Measurements from ENCODE around the gene SLC22A2. TPM values are rescaled to one million over a fixed set of nuclear protein-coding genes. Genes with fewer than 3 reads are reported as not detected.

SLC22A2 gene
- total RNA-seq, 1 donor from 2014 or later, result not detected

GRCh38 chr6:160221918-160222317 is 36.7 kb downstream of the SLC22A2 start:
- H3K4me1 Mint-ChIP-seq (ENCODE audit: low read depth, unreplicated experiment), result peaks cover 13% of the 10 kb centered on the region

GRCh38 chr6:160221423-160221822 is 37.2 kb downstream of the SLC22A2 start:
- Histone ChIP-seq H3K4me3 (ENCODE audit: insufficient read depth, low read depth, low read length) (no peak overlapping the region), H3K27me3 (ENCODE audit: insufficient read depth, low read length) (no peaks in the 10 kb centered on the region), H3K4me2 (ENCODE audit: low read length) (no peak overlapping the region), H3K36me3 (ENCODE audit: insufficient read depth, low read length) (no peaks in the 10 kb centered on the region), H4K20me1 (ENCODE audit: insufficient read depth, low read length) (no peaks in the 10 kb centered on the region), H3K79me2 (ENCODE audit: insufficient read depth, low read length) (no peaks in the 10 kb centered on the region), H3K4me1 (ENCODE audit: insufficient read depth, low read length) (peaks cover 3% of the 10 kb centered on the region), H3K9ac (ENCODE audit: low read length) (no peak overlapping the region), H3K9me3 (ENCODE audit: insufficient read depth, low read depth, low read length) (peaks cover 3% of the 10 kb centered on the region), H2AFZ (ENCODE audit: low read depth, low read length) (no peak overlapping the region), H3K27ac (ENCODE audit: low read depth, low read length) (no peak overlapping the region)
- Mint-ChIP-seq H3K4me1 (ENCODE audit: low read depth, unreplicated experiment) (peaks cover 8% of the 10 kb centered on the region), H3K36me3 (ENCODE audit: low read depth, unreplicated experiment) (no peaks in the 10 kb centered on the region), H3K4me3 (ENCODE audit: unreplicated experiment) (no peak overlapping the region), H3K9me3 (ENCODE audit: unreplicated experiment) (peaks cover 2% of the 10 kb centered on the region), H3K27ac (ENCODE audit: unreplicated experiment) (no peak overlapping the region), H3K27me3 (ENCODE audit: low read depth, unreplicated experiment) (peaks cover 10% of the 10 kb centered on the region)
- TF ChIP-seq, protein P1, sequence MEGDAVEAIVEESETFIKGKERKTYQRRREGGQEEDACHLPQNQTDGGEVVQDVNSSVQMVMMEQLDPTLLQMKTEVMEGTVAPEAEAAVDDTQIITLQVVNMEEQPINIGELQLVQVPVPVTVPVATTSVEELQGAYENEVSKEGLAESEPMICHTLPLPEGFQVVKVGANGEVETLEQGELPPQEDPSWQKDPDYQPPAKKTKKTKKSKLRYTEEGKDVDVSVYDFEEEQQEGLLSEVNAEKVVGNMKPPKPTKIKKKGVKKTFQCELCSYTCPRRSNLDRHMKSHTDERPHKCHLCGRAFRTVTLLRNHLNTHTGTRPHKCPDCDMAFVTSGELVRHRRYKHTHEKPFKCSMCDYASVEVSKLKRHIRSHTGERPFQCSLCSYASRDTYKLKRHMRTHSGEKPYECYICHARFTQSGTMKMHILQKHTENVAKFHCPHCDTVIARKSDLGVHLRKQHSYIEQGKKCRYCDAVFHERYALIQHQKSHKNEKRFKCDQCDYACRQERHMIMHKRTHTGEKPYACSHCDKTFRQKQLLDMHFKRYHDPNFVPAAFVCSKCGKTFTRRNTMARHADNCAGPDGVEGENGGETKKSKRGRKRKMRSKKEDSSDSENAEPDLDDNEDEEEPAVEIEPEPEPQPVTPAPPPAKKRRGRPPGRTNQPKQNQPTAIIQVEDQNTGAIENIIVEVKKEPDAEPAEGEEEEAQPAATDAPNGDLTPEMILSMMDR (IDR thresholded peaks at IDR 0.05; ENCODE audit: insufficient read depth, low read depth, low read length), result no peak
- TF ChIP-seq EZH2 (IDR thresholded peaks at IDR 0.05; ENCODE audit: insufficient read depth, low read length), result no peak
- FAIRE-seq (no peak), DNase-seq (ENCODE audit: low read depth) (no peak)

More at GRCh38 chr6:160221918-160222317, 36.7 kb downstream of the SLC22A2 start:
- no peak overlapping the region for H3K9ac ChIP-seq (ENCODE audit: low read length)
- no peaks in the 10 kb centered on the region for H4K20me1 ChIP-seq (ENCODE audit: insufficient read depth, low read length)
- H3K4me3 ChIP-seq (ENCODE audit: insufficient read depth, low read depth, low read length), result no peak overlapping the region
- no peak overlapping the region for H3K27ac ChIP-seq (ENCODE audit: low read depth, low read length)
- DNase-seq (ENCODE audit: low read depth), result no peak
- peaks cover 3% of the 10 kb centered on the region for H3K9me3 ChIP-seq (ENCODE audit: insufficient read depth, low read depth, low read length)
- peaks cover 10% of the 10 kb centered on the region for H3K27me3 Mint-ChIP-seq (ENCODE audit: low read depth, unreplicated experiment)
- FAIRE-seq, result no peak
- no peaks in the 10 kb centered on the region for H3K36me3 Mint-ChIP-seq (ENCODE audit: low read depth, unreplicated experiment)
- H3K27me3 ChIP-seq (ENCODE audit: insufficient read depth, low read length), result no peaks in the 10 kb centered on the region
- no peaks in the 10 kb centered on the region for H3K79me2 ChIP-seq (ENCODE audit: insufficient read depth, low read length)
- H3K36me3 ChIP-seq (ENCODE audit: insufficient read depth, low read length), result no peaks in the 10 kb centered on the region
- no peak overlapping the region for H3K4me2 ChIP-seq (ENCODE audit: low read length)
- no peak overlapping the region for H2AFZ ChIP-seq (ENCODE audit: low read depth, low read length)
- TF ChIP-seq, protein P1 (IDR thresholded peaks at IDR 0.05; ENCODE audit: insufficient read depth, low read depth, low read length), result no peak
- TF ChIP-seq EZH2 (IDR thresholded peaks at IDR 0.05; ENCODE audit: insufficient read depth, low read length), result no peak
- no peak overlapping the region for H3K4me3 Mint-ChIP-seq (ENCODE audit: unreplicated experiment)
- H3K27ac Mint-ChIP-seq (ENCODE audit: unreplicated experiment), result no peak overlapping the region
- peaks cover 3% of the 10 kb centered on the region for H3K4me1 ChIP-seq (ENCODE audit: insufficient read depth, low read length)
- H3K9me3 Mint-ChIP-seq (ENCODE audit: unreplicated experiment), result peaks cover 2% of the 10 kb centered on the region

DNA sequence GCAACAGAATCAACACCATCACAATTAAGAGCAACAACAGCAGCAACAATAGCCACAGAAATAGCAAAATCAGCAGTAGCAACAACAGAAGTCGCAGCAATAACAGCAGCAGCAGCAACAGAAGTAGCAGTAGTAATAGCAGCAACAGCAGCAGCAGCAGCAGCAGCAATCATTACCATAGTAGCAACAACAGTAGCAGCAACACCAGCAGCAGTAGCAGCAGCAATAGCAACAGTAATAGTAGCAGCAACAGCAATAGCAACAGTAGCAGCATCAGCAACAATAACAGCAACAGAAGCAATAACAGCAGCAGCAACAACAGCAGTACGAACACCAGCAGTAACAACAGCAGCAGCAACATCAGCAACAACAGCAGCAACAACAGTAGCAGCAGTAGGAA is 39.8 kb downstream of the SLC22A2 start:
- no peak overlapping the region for H3K4me2 ChIP-seq (ENCODE audit: low read length)

More for the DNA sequence above, 39.8 kb downstream of the SLC22A2 start:
- DNase-seq (ENCODE audit: low read depth) (no peak), FAIRE-seq (no peak)
- H2AFZ ChIP-seq (ENCODE audit: low read depth, low read length), result no peak overlapping the region
- no peak overlapping the region for H3K9ac ChIP-seq (ENCODE audit: low read length)
- H3K4me3 Mint-ChIP-seq (ENCODE audit: unreplicated experiment), result no peak overlapping the region
- H3K9me3 Mint-ChIP-seq (ENCODE audit: unreplicated experiment), result peaks cover 3% of the 10 kb centered on the region
- H3K27ac Mint-ChIP-seq (ENCODE audit: unreplicated experiment), result no peak overlapping the region
- no peaks in the 10 kb centered on the region for H3K36me3 Mint-ChIP-seq (ENCODE audit: low read depth, unreplicated experiment)
- no peak overlapping the region for H3K27ac ChIP-seq (ENCODE audit: low read depth, low read length)
- H3K4me3 ChIP-seq (ENCODE audit: insufficient read depth, low read depth, low read length), result no peak overlapping the region
- H3K27me3 ChIP-seq (ENCODE audit: insufficient read depth, low read length), result no peaks in the 10 kb centered on the region
- H3K4me1 ChIP-seq (ENCODE audit: insufficient read depth, low read length), result no peaks in the 10 kb centered on the region
- no peak for TF ChIP-seq EZH2 (IDR thresholded peaks at IDR 0.05; ENCODE audit: insufficient read depth, low read length)
- TF ChIP-seq, protein P1 (IDR thresholded peaks at IDR 0.05; ENCODE audit: insufficient read depth, low read depth, low read length), result no peak
- H3K9me3 ChIP-seq (ENCODE audit: insufficient read depth, low read depth, low read length), result peaks cover 3% of the 10 kb centered on the region
- no peaks in the 10 kb centered on the region for H3K36me3 ChIP-seq (ENCODE audit: insufficient read depth, low read length)
- peaks cover 10% of the 10 kb centered on the region for H3K27me3 Mint-ChIP-seq (ENCODE audit: low read depth, unreplicated experiment)
- H3K79me2 ChIP-seq (ENCODE audit: insufficient read depth, low read length), result no peaks in the 10 kb centered on the region
- H4K20me1 ChIP-seq (ENCODE audit: insufficient read depth, low read length), result no peaks in the 10 kb centered on the region
- H3K4me1 Mint-ChIP-seq (ENCODE audit: low read depth, unreplicated experiment), result no peaks in the 10 kb centered on the region

Data from astrocyte (in vitro differentiated cells and primary cell).